NOMO-1 (cell line): ENCODE measurements around the gene NSUN6.

ENCODE experiments used
- DNase-seq, 2 experiments: peaks; one replicate each; lab custom pipeline; 2025; ENCODE audit not compliant: unreplicated experiment in 2 of 2; lab: John Stamatoyannopoulos, UW

NSUN6 gene

DNA sequence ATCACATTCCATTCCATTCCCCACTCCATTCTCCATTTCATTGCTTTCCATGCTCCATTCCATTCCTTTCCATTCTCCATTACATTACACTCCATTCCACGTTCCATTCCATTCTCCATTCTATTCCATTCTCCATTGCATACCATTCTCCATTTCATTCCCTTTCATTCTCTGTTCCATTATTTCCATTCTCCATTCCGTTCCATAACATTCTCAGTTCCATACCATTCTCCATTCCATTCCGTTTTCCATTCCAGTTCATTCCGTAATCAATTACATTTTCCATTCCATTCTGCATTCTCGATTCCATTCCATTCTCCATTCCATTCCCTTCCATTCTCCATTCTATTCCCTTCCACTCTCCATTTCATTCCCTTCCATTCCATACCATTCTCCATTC is 86.4 kb downstream of the NSUN6 start:
- no peak for DNase-seq

GRCh38 chr10:18563003-18563726 is 88.2 kb downstream of the NSUN6 start:
- no peak for DNase-seq

DNA sequence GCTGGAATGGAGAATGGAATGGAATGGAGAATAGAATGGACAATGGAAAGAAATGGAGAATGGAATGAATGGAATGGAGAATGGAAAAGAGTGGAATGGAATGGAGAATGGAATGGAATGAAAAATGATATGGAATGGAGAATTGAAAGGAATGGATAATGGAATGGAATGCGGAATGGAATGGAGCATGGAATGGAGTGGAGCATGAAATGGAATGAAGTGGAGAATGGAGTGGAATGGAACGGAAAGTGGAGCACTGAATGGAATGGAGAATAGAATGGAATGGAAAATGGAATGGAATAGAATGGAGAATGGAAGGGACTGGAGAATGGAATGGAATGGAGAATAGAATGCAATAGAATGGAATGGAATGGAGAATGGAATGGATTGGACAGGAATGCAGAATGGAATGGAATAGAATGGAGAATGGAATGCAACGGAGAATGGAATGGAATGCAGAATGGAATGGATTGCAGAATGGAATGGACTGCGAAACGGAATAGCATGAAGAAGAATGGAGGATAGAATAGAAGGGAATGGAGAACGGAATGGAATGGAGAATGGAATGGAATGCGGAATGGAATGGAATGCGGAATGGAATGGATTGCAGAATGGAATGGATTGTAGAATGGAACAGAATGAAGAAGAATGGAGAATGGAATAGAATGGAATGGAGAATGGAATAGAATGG is 89.4 kb downstream of the NSUN6 start:
- no peak for DNase-seq

- DNase-seq, result no peak
Observed at GRCh38 chr10:18557960-18558359, 93.4 kb downstream of the NSUN6 start.

GRCh38 chr10:18556522-18557147 is 94.8 kb downstream of the NSUN6 start:
- no peak for DNase-seq

DNA sequence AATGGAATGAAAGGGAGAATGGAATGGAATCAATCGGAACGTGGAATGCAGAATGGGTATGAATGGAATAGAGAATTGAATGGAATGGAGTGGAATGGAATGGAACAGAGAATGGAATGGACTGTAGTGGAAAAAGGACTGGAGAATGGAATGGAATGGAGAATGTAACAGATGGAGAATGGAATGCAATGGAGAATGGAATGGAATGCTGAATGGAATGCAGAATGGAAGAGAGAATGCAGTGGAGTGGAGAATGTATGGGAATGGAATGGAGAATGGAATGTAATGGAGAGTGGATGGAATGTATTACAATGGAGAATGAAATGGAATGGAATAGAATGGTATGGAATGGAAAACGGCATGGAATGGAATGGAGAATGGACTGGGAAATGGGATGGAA is 96.9 kb downstream of the NSUN6 start:
- no peak for DNase-seq

DNA sequence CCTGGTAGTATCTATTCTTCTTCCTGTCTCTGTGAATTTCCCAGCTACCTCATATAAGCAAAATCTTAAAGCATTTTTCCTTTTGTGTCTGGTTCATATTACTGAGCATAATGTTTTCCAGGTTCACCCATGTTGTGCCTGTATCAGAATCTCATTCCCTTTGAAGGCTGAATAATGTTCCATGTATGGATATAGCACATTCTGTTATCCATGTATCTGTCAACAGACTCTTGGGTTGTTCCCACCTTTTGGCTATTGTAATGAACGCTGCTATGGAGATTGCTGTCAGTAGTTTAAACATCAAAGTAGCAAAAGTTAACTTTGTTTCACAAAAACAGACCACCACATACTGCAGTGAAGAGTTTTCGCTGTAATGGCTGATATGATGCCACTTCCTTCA is 99.9 kb downstream of the NSUN6 start:
- DNase-seq, result no peak

DNA sequence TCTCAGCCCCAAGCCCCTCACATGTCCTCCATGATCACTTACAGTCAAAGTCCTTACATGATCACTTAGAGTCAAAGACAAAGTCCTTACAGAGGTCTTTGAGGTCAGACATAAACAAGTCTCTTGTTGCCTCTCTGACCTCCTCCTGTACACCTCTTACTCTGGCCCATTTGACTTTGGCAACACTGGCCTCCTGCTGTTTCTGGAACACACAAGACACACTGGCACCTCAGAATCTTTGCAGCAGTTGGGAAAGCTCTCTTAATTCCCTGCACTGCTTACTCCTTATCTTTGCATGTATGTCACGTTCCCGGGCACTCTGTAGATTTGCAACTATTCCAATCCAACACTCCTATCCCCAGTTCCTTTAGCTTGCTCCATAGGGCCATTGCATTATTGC is 102.3 kb downstream of the NSUN6 start:
- DNase-seq, result no peak

- DNase-seq, result no peak
Observed at GRCh38 chr10:18545621-18546305, 105.6 kb downstream of the NSUN6 start.

DNA sequence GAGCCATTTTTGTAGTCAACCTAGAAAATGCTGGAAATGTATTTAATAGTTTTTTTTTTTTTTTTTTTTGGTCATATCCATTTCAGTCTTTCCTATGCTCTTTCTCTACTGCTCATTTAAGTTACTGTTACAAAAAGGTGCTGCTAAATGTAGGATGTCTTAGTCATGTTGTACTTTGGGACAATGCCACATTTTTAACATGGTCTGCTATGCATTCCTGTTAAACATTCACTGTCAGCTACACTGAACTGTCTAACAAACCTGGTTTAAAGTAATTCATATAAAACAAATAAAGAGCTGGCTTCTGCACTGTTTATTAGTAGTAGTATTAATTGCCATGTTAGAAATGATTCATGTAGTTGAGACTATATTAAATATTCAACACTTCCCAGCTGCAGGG is 108.6 kb downstream of the NSUN6 start:
- DNase-seq, result no peak

DNA sequence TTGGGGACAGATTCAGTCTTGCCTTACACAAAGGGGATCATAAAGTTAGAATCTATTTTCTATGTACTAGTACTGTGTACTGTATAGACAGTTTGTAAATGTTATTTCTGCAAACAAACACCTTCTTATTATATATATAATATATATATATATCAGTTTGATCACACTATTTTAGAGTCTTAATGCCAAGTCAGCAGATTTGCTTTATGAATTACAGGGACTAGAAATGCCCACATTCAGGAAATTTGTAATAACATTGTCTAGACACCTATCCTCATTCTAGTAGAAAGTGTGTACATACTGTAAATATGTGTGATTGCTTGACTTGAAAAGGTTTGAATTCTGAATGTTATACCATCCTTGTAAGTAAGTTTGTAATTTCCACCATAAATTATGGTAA is 111.2 kb downstream of the NSUN6 start:
- DNase-seq, result no peak

GRCh38 chr10:18539335-18539734 is 112.1 kb downstream of the NSUN6 start:
- DNase-seq, result no peak

- DNase-seq, result no peak
Observed at GRCh38 chr10:18533896-18534295, 117.5 kb downstream of the NSUN6 start.

DNA sequence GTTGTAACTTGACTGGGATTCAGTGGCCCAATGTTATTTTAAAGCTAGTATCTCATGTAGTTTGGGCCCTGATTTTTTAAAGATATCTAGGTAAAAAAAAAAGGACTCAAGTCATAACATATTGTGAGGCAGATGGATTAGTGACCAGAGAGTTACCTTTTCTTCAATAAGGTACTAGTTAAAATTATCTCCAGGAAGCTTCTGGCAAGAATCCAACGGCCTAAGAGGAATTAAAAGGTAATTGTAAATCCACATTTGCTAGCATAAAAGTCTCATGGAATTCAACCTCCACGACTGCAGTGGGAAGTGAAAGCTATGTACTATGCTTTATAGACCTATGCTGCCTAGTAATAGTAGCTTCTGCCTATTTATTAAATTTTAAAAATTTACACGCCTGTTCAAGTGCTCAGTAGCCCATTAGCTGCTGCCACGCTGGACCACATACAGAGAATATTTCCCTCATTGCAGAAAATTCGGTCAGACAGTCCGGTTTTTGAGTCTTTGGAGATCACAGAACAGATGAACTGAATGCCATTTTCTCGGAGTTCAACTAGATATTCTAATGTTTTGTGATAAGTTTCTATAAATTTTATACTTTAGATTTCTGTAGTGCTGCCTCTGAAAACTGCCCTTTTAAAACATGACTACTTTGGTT is 118.4 kb downstream of the NSUN6 start:
- no peak for DNase-seq

- no peak for DNase-seq
Observed at GRCh38 chr10:18528292-18528691, 123.1 kb downstream of the NSUN6 start.

DNA sequence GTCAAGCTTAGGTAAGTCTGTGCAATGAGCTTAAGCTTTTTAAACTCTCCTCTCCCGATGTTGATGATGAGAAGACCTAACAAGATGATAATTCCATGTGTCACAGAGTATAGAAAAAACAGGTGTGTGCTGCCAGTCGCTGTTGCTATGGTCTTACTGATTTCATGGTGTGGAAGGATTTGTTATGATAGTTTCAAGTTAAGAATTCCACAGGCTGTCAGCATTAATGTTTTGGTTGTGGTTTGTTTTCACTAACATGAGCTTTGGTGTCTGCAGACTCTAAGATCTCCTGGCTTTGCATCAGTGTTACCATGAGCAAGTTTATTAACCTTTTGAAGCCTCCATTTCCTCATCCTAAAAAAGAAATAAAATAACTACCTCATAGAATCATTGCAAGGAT is 123.7 kb downstream of the NSUN6 start:
- DNase-seq, result no peak

DNA sequence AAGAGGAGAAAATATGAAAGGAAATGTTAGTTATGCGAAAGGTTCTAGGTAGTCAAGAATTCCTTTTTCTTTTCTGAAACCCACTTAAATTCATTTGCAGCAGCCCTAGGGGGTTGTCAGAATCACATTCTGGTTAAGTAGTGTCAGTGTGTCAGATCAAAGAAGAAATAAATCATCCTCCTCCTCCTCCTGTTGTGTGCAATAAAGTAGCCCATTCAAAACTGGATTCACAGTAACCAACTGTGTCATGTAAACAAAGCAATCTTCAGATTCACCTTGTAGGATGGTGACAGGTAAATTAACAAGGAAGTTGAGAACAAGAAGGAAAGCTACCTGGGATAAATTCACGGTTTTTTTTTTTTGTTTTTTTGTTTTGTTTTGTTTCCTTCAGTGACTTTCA is 127.5 kb downstream of the NSUN6 start:
- DNase-seq, result no peak

DNA sequence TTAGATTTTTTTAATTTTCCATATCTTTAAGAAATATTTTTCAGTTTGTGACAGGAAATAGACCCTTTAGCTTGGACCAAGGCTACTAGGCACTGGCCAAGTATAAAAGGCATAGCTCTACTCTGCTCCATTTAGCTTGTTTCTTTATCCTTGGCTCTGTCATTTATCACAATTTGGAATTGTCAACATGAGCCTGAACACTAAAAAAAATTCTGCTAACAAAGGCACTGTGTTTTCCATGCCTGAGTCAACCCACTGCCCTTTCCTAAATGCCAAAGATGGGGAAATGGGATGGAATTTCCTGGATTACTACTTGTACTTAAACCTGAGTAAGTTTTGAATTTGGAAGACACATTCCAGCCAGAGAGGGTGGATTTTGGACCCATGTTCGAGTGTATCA is 128.4 kb downstream of the NSUN6 start:
- DNase-seq, result no peak

- DNase-seq, result no peak
Observed at GRCh38 chr10:18516851-18517250, 134.5 kb downstream of the NSUN6 start.

DNA sequence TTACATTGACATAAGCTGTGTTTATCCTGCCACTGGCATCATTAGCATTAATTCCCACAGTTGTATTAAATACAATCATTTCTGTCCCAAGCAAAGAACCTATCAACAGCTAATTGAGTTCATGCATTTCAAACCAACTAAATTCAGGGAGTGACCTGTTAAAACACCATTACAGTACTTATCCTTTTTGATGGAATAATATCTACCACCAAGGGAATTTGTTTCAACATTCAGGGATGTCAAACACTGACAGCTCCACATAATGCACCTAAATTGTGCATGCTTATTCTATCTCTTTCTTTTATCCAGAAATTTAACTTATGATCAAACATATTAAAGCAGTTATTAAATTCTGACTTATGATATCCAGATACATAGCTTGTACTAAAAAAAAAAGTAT is 136.8 kb downstream of the NSUN6 start:
- no peak for DNase-seq

GRCh38 chr10:18508587-18508986 is 142.8 kb downstream of the NSUN6 start:
- no peak for DNase-seq
